Activated CD4-positive, alpha-beta T cell treated with anti-CD3 and anti-CD28 coated beads, Interleukin-2, Interleukin-4, amounts not matched to agents 100 ng/mL and 50 ng/mL, durations not matched to agents 16 hours and 8 hours (primary cell): Measurements from ENCODE around the gene KRTAP7-1.
A peak's percentile ranks its signal among the peaks of the same experiment; 100 is the strongest.

ENCODE experiments used
- DNase-seq: peaks from one replicate; pipeline ENCODE4 v3.0.0-alpha.2; 2020; ENCODE audit warnings: low spot score

The KRTAP7-1 gene

GRCh38 chr21:30829659-30830058, at the start of gene KRTAP7-1:
TSS of gene KRTAP7-1 (minus strand) at chr21:30829759. CDS start at chr21:30829698, 61 bp downstream.
- no peak for DNase-seq

- no peak for DNase-seq
Measured at GRCh38 chr21:30874526-30874925, 45.0 kb upstream of the KRTAP7-1 start.

GRCh38 chr21:30847627-30848500, 18.3 kb upstream of the KRTAP7-1 start:
- no peak for DNase-seq

- DNase-seq = no peak
Measured at GRCh38 chr21:30842990-30843389, 13.4 kb upstream of the KRTAP7-1 start.

- DNase-seq = peak; percentile 42
Measured at GRCh38 chr21:30839304-30839703, 9.7 kb upstream of the KRTAP7-1 start.

- DNase-seq = no peak
Measured at GRCh38 chr21:30838536-30838935, 9.0 kb upstream of the KRTAP7-1 start.

- DNase-seq = peak; percentile 52
Measured at GRCh38 chr21:30831194-30831765, 1.7 kb upstream of the KRTAP7-1 start.

- peak; percentile 28 for DNase-seq
Measured at GRCh38 chr21:30818837-30819610, 10.5 kb downstream of the KRTAP7-1 start.

GRCh38 chr21:30813174-30813573, 16.4 kb downstream of the KRTAP7-1 start, which contains the start of gene KRTAP8-1:
TSS of gene KRTAP8-1 (minus strand) at chr21:30813274. CDS start at chr21:30813220, 54 bp downstream.
- no peak for DNase-seq

GRCh38 chr21:30800605-30801004, 29.0 kb downstream of the KRTAP7-1 start:
- DNase-seq = no peak

GRCh38 chr21:30793581-30794314, 35.8 kb downstream of the KRTAP7-1 start:
- no peak for DNase-seq

- no peak for DNase-seq
Measured at GRCh38 chr21:30779249-30779648, 50.3 kb downstream of the KRTAP7-1 start.
